ENCODE measurements around the gene HSPB2. TPM values are rescaled to one million over a fixed set of nuclear protein-coding genes. Genes with fewer than 3 reads are reported as not detected.
A peak's percentile ranks its signal among the peaks of the same experiment; 100 is the strongest.

Gene HSPB2
- total RNA-seq, 1 donor from 2014 or later = not detected

- Mint-ChIP-seq H3K9me3 (no peaks in the 10 kb centered on the region), H3K4me3 (no peak overlapping the region), H3K27ac (no peak overlapping the region), H3K27me3 (ENCODE audit: insufficient read depth) (peaks cover 2% of the 10 kb centered on the region), H3K36me3 (ENCODE audit: low read depth) (no peaks in the 10 kb centered on the region), H3K4me1 (ENCODE audit: low read depth) (peaks cover 51% of the 10 kb centered on the region)
- no peak for DNase-seq (ENCODE audit: low spot score)
- intact Hi-C loops (cut with micrococcal nuclease) = loop anchor here (10.0 kb wide), 2 partner anchors 1480 to 1940 kb away; partner anchors contain the start of gene USP28
Observed at GRCh38 chr11:111934306-111934705, 21.8 kb downstream of the HSPB2 start.

- Mint-ChIP-seq H3K27ac (peak overlapping the region; percentile 80), H3K4me3 (peak overlapping the region; percentile 86), H3K27me3 (ENCODE audit: insufficient read depth) (no peaks in the 10 kb centered on the region), H3K9me3 (no peaks in the 10 kb centered on the region), H3K36me3 (ENCODE audit: low read depth) (no peaks in the 10 kb centered on the region), H3K4me1 (ENCODE audit: low read depth) (peaks cover 59% of the 10 kb centered on the region)
- intact Hi-C loops (cut with micrococcal nuclease) = loop anchor here (1.0 to 10.0 kb wide), 7 partner anchors 9 to 1939 kb away; partner anchors contain the start of genes PTS and USP28
- no peak for DNase-seq (ENCODE audit: low spot score)
Observed at GRCh38 chr11:111935317-111936039, 22.9 kb downstream of the HSPB2 start.

GRCh38 chr11:111936040-111936540, 23.6 kb downstream of the HSPB2 start:
- Mint-ChIP-seq H3K9me3 (no peaks in the 10 kb centered on the region), H3K27ac (peak overlapping the region; percentile 80), H3K27me3 (ENCODE audit: insufficient read depth) (no peaks in the 10 kb centered on the region), H3K4me3 (peak overlapping the region; percentile 86), H3K36me3 (ENCODE audit: low read depth) (no peaks in the 10 kb centered on the region), H3K4me1 (ENCODE audit: low read depth) (peaks cover 63% of the 10 kb centered on the region)
- intact Hi-C loops (cut with micrococcal nuclease) = loop anchor here (1.0 to 10.0 kb wide), 7 partner anchors 8 to 1939 kb away; partner anchors contain the start of genes PTS and USP28
- no peak for DNase-seq (ENCODE audit: low spot score)

- Mint-ChIP-seq H3K4me3 (peak overlapping the region; percentile 88), H3K36me3 (ENCODE audit: low read depth) (no peaks in the 10 kb centered on the region), H3K27ac (peak overlapping the region; percentile 92), H3K9me3 (no peaks in the 10 kb centered on the region), H3K4me1 (ENCODE audit: low read depth) (peaks cover 62% of the 10 kb centered on the region), H3K27me3 (ENCODE audit: insufficient read depth) (no peaks in the 10 kb centered on the region)
- intact Hi-C loops (cut with micrococcal nuclease) = loop anchor here (5.0 to 10.0 kb wide), 6 partner anchors 290 to 1937 kb away; partner anchors contain the start of genes PTS and USP28
- no peak for DNase-seq (ENCODE audit: low spot score)
Observed at GRCh38 chr11:111937461-111937769, 24.9 kb downstream of the HSPB2 start.

GRCh38 chr11:111937844-111938243, 25.3 kb downstream of the HSPB2 start:
- Mint-ChIP-seq H3K9me3 (no peaks in the 10 kb centered on the region), H3K27ac (peak overlapping the region; percentile 92), H3K4me1 (ENCODE audit: low read depth) (peaks cover 58% of the 10 kb centered on the region), H3K36me3 (ENCODE audit: low read depth) (no peaks in the 10 kb centered on the region), H3K4me3 (peak overlapping the region; percentile 88), H3K27me3 (ENCODE audit: insufficient read depth) (no peaks in the 10 kb centered on the region)
- DNase-seq (ENCODE audit: low spot score) = no peak
- intact Hi-C loops (cut with micrococcal nuclease) = loop anchor here (2.0 to 10.0 kb wide), 7 partner anchors 25 to 1937 kb away; partner anchors contain the start of genes PTS and USP28

GRCh38 chr11:111938687-111939160, 26.2 kb downstream of the HSPB2 start:
- no peaks in the 10 kb centered on the region for H3K27me3 Mint-ChIP-seq (ENCODE audit: insufficient read depth)
- peak overlapping the region; percentile 92 for H3K27ac Mint-ChIP-seq
- DNase-seq (ENCODE audit: low spot score) = peak; percentile 22
- no peaks in the 10 kb centered on the region for H3K9me3 Mint-ChIP-seq
- H3K36me3 Mint-ChIP-seq (ENCODE audit: low read depth) = no peaks in the 10 kb centered on the region
- peak overlapping the region; percentile 88 for H3K4me3 Mint-ChIP-seq
- intact Hi-C loops (cut with micrococcal nuclease) = loop anchor here (2.0 to 10.0 kb wide), 7 partner anchors 24 to 1936 kb away; partner anchors contain the start of genes PTS and USP28
- peaks cover 58% of the 10 kb centered on the region for H3K4me1 Mint-ChIP-seq (ENCODE audit: low read depth)

- intact Hi-C loops (cut with micrococcal nuclease) = loop anchor here (2.0 to 10.0 kb wide), 7 partner anchors 23 to 1935 kb away; partner anchors contain the start of genes PTS and USP28
- no peaks in the 10 kb centered on the region for H3K9me3 Mint-ChIP-seq
- no peak overlapping the region for H3K27ac Mint-ChIP-seq
- H3K36me3 Mint-ChIP-seq (ENCODE audit: low read depth) = peaks cover 5% of the 10 kb centered on the region
- H3K27me3 Mint-ChIP-seq (ENCODE audit: insufficient read depth) = no peaks in the 10 kb centered on the region
- H3K4me1 Mint-ChIP-seq (ENCODE audit: low read depth) = peaks cover 65% of the 10 kb centered on the region
- DNase-seq (ENCODE audit: low spot score) = no peak
- no peak overlapping the region for H3K4me3 Mint-ChIP-seq
Observed at GRCh38 chr11:111939836-111940604, 27.5 kb downstream of the HSPB2 start.

GRCh38 chr11:111941963-111942362, 29.4 kb downstream of the HSPB2 start:
- H3K36me3 Mint-ChIP-seq (ENCODE audit: low read depth) = peaks cover 6% of the 10 kb centered on the region
- no peaks in the 10 kb centered on the region for H3K9me3 Mint-ChIP-seq
- no peak for DNase-seq (ENCODE audit: low spot score)
- intact Hi-C loops (cut with micrococcal nuclease) = no loop called here
- no peak overlapping the region for H3K27ac Mint-ChIP-seq
- H3K4me1 Mint-ChIP-seq (ENCODE audit: low read depth) = peaks cover 50% of the 10 kb centered on the region
- no peak overlapping the region for H3K4me3 Mint-ChIP-seq
- H3K27me3 Mint-ChIP-seq (ENCODE audit: insufficient read depth) = no peaks in the 10 kb centered on the region

- no peaks in the 10 kb centered on the region for H3K27me3 Mint-ChIP-seq (ENCODE audit: insufficient read depth)
- DNase-seq (ENCODE audit: low spot score) = no peak
Observed at GRCh38 chr11:111942829-111943228, 30.3 kb downstream of the HSPB2 start.

GRCh38 chr11:111944139-111944538, 31.6 kb downstream of the HSPB2 start:
- peaks cover 9% of the 10 kb centered on the region for H3K36me3 Mint-ChIP-seq (ENCODE audit: low read depth)
- no peak for DNase-seq (ENCODE audit: low spot score)
- intact Hi-C loops (cut with micrococcal nuclease) = loop anchor here (1.0 to 2.0 kb wide), 3 partner anchors 8 to 17 kb away; no protein-coding TSS in a partner anchor
- H3K27ac Mint-ChIP-seq = peak overlapping the region; percentile 92
- no peaks in the 10 kb centered on the region for H3K27me3 Mint-ChIP-seq (ENCODE audit: insufficient read depth)
- H3K9me3 Mint-ChIP-seq = no peaks in the 10 kb centered on the region
- peak overlapping the region; percentile 35 for H3K4me3 Mint-ChIP-seq
- H3K4me1 Mint-ChIP-seq (ENCODE audit: low read depth) = peaks cover 32% of the 10 kb centered on the region

More at GRCh38 chr11:111942829-111943228, 30.3 kb downstream of the HSPB2 start:
- peaks cover 45% of the 10 kb centered on the region for H3K4me1 Mint-ChIP-seq (ENCODE audit: low read depth)
- no peaks in the 10 kb centered on the region for H3K9me3 Mint-ChIP-seq
- no peak overlapping the region for H3K4me3 Mint-ChIP-seq
- H3K36me3 Mint-ChIP-seq (ENCODE audit: low read depth) = peaks cover 6% of the 10 kb centered on the region
- intact Hi-C loops (cut with micrococcal nuclease) = no loop called here
- H3K27ac Mint-ChIP-seq = no peak overlapping the region

- intact Hi-C loops (cut with micrococcal nuclease) = loop anchor here (1.0 to 2.0 kb wide), 3 partner anchors 8 to 18 kb away; no protein-coding TSS in a partner anchor
- peaks cover 9% of the 10 kb centered on the region for H3K36me3 Mint-ChIP-seq (ENCODE audit: low read depth)
- H3K27ac Mint-ChIP-seq = peak overlapping the region; percentile 92
- H3K27me3 Mint-ChIP-seq (ENCODE audit: insufficient read depth) = no peaks in the 10 kb centered on the region
- H3K9me3 Mint-ChIP-seq = no peaks in the 10 kb centered on the region
- no peak for DNase-seq (ENCODE audit: low spot score)
- peaks cover 32% of the 10 kb centered on the region for H3K4me1 Mint-ChIP-seq (ENCODE audit: low read depth)
- H3K4me3 Mint-ChIP-seq = no peak overlapping the region
Observed at GRCh38 chr11:111944651-111945051, 32.1 kb downstream of the HSPB2 start.

GRCh38 chr11:111945198-111945597, 32.7 kb downstream of the HSPB2 start:
- Mint-ChIP-seq H3K27ac (peak overlapping the region; percentile 92), H3K36me3 (ENCODE audit: low read depth) (peaks cover 12% of the 10 kb centered on the region), H3K4me3 (no peak overlapping the region), H3K9me3 (no peaks in the 10 kb centered on the region), H3K27me3 (ENCODE audit: insufficient read depth) (no peaks in the 10 kb centered on the region), H3K4me1 (ENCODE audit: low read depth) (peaks cover 34% of the 10 kb centered on the region)
- intact Hi-C loops (cut with micrococcal nuclease) = loop anchor here (2.0 kb wide), 1 partner anchor 18 kb away; no protein-coding TSS in a partner anchor
- no peak for DNase-seq (ENCODE audit: low spot score)
